ENCODE data around the gene PARD3.

DNA sequence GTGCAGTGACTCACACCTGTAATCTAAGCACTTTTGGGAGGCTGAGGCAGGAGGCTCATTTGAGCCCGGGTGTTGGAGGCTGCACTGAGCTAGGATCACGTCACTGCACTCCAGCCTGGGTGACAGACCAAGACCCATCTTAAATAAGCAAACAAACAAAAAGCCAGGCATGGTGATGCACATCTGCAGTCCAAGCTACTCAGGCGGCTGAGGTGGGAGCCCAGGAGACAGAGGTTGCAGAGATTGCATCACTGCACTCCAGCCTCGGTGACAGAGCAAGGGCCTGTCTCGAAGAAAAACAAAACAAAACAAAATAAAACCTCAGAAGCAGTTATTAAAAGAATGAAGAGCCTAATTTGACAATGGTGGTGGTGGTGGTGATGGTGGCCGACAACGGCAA is 132.5 kb downstream of the PARD3 start:
- TF ChIP-seq POLR2A (IDR thresholded peaks at IDR 0.05), result no peak
- TF ChIP-seq CTCF (IDR thresholded peaks at IDR 0.05), result no peak
